GM19463 (cell line): ENCODE measurements around the gene TMA16.
"Not testable (repeated sequence)": the region's sequence is repeated elsewhere in the genome, so short reads cannot be mapped to it uniquely, and the experiment has no call there.

ENCODE experiments used
- ATAC-seq: cut with Tn5 transposase; IDR thresholded peaks from one replicate; pipeline ENCODE4 v1.9.1; 2021; ENCODE audit warnings: mild to moderate bottlenecking, moderate library complexity; ENCODE audit not compliant: unreplicated experiment

TMA16 gene

GRCh38 chr4:163494360-163495241, at the start of gene TMA16:
Gene TMA16, plus strand, starts transcription at chr4:163494690. Its CDS starts 112 bp downstream, at chr4:163494802.
- peak; percentile 79 for ATAC-seq

- not testable (repeated sequence) for ATAC-seq
These were observed 47.5 kb upstream of the TMA16 start for GRCh38 chr4:163447023-163447422.

GRCh38 chr4:163447481-163447880, 47.0 kb upstream of the TMA16 start:
- no peak for ATAC-seq

DNA sequence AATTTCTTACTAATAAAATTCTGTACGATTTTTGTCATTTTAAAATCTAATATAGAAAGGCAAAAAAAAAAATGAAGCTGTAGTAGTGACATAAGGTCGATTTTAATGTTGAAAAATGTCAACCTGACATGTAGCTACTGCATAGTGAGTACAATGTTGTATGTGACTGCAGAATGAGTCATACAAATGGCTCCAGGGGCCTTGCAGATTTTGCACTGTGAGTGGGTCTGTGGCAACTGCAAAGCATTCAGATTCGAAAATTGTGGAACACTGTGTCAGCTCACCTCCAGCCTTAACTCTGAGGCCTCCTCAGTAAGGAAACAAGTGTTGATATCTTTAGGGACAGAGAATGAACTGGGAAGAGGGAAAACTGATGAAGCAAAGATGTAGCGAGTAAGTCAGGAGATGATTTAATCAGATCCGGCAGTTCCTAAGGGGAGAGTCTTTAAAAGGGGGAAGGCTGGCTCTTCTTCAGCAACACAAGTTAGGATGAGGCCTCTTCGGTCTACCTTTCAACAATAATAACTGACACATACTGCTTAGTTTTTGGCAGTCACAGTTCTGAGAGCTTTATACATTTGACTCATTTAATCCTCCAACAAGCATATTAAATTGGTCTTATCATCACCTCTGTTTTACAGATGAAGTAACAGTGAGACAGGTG, 45.8 kb upstream of the TMA16 start:
- ATAC-seq, result no peak

DNA sequence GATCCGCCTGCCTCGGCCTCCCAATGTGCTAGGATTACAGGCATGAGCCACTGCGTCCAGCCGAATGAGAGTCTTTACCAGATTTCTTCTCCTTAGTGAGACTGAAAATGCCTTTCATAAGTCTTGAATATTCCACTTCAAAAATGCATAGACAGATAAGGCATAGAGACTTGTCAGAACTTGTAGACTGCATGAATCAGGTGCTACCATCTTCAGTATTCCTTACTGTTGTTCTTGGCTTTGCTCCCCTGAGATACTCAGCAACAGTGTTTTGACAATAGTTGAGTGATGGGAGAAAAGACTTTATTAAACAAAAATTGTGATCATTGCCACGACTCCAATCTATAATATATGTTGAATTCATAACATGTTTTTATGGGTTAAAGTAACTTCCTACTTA, 31.9 kb upstream of the TMA16 start:
- ATAC-seq, result no peak

GRCh38 chr4:163467082-163467770, 27.3 kb upstream of the TMA16 start:
- ATAC-seq, result no peak

- ATAC-seq, result no peak
These were observed 24.1 kb upstream of the TMA16 start for GRCh38 chr4:163470391-163470790.

DNA sequence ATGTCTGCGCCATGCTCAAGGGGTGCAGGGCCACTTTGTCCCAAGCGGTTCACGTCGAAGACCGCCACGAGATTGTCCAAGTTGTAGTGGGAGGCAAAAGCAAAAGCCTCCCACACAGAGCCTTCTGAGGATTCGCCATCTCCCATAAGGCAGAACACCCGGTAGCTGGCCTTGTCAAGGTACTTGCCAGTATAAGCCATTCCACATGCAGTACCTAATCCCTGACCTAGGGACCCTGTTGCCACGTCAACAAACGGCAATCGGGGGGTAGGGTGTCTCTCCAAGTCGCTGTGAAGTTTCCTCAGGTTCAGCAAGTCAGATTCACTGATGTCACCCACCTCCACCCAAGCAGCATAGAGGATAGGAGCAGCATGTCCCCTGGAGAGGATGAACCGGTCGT, 21.4 kb upstream of the TMA16 start:
- ATAC-seq, result no peak

GRCh38 chr4:163473576-163473975, 20.9 kb upstream of the TMA16 start, which contains the start of gene TKTL2:
Gene TKTL2, minus strand, starts transcription at chr4:163473754. Its CDS starts 20 bp downstream, at chr4:163473734.
- ATAC-seq, result no peak

DNA sequence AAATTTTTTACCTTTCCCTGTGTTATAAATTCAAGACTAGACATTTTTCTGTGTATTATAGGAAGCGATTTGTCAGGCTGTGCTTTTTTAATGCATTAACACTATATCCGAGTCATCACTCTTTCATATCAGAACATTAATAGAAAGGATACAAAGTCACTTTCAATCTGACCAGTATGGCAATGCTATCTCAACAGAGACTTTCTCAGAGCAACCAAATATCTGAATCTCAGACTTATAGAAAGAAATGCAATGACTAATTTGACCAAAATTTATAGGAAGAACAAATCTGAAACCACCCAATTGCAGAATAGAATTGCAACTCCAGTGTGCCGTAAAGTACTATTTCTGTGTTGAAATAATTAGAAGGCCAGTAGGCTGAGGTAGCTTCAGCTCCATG, 20.5 kb upstream of the TMA16 start:
- peak; percentile 40 for ATAC-seq

DNA sequence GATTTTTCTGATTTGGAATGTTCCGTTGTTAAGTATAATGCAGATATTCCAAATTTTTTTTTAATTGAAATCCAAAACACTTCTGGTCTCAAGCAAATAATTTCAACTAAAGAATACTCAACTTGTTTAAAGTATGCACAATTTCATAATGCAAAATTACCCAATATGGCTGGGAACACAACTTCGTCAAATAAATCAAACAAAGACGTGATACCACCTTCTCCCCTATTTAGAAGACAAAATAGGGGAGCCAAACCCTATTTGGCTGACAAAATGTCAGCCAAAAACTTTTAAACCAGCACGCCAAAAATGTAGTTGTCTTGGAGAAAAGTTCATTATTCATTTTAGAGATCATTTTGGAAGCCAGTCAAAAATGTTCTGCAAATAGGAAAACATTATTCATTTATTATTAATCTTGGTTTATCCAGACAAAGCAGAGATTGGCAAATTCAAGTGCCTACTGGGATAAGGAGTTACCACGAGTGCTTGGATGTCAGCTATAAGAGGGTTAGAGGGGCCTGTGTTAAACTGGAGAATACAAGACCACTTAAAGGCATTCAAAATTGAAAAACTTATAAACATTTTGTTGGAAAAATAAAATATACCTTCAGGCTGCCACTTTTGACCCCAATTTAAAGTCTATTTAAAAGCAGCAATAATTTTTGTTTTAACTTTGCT, 17.6 kb upstream of the TMA16 start:
- ATAC-seq, result no peak

DNA sequence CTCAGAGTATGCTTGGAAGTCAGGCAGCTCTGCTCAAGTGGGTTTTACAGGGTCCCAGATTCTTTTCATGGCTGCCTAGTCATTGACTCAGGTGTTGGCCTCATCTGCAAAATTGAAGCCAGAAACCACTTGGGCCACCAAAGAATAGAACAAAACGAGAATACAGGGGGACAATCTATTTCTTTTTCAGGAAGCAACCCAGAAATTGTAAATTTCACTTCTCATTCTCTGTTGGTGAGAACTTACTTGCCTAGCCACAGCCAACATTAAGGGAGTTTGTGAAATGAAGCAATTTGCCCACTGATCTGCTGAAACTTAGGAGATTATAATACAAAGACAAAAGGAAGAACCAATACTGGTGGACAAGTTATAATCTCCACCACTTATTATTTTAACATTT, 12.3 kb upstream of the TMA16 start:
- ATAC-seq, result peak; percentile 55

- ATAC-seq, result peak; percentile 52
These were observed 9.6 kb upstream of the TMA16 start for GRCh38 chr4:163484906-163485305.

DNA sequence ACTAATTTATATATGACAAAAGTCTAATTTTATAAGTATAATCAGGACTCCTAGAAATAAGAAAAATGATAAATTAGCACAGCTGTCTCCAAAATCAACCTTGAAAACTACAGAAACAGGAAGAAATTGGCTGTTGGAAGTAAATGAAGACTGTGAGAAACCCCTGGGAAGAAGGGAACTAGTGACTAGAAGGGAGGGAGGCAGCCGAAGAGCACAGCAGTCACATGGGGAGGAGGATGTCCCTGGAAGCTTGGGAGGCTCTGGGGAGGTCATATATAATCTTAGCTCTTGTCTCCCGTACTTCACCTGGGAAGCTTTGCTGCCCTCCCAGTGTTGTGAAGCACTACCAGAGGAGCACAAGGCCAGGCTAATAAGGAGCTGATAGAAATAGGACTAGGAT, 8.9 kb upstream of the TMA16 start:
- no peak for ATAC-seq

GRCh38 chr4:163486321-163486720, 8.2 kb upstream of the TMA16 start:
- no peak for ATAC-seq

- no peak for ATAC-seq
These were observed 4.6 kb upstream of the TMA16 start for GRCh38 chr4:163489929-163490328.

- no peak for ATAC-seq
These were observed 1.5 kb upstream of the TMA16 start for GRCh38 chr4:163492951-163493504.

DNA sequence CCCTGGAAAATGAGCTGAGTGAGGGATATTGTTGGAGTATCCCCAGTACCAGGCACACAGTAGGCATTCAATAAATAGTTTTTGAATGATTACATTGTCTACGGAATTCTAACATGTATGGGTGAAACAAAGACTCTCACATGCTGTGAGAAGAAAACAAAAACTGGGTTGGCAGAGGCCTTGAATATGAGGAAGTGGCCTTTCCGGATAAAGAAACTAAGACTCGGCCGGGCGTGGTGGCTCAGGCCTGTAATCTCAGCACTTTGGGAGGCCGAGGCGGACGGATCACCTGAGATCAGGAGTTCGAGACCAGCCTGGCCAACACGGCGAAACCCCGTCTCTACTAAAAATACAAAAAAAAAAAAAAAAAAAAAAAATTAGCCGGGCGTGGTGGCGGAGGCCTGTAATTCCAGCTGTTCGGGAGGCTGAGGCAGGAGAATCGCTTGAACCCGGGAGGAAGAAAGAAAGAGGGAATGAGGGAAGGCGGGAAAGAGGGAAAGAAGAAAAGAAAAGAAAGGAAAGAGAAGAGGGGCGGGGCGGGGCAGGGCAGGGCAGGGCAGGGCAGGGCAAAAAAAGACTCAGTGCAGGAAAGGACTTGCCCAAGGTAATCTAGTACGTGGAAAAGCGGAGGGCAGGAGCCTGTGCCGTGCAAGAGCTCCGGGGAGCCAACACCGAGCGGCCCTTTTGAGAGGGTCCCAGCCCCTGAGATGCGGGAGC, 689 bp upstream of the TMA16 start:
- ATAC-seq, result no peak

DNA sequence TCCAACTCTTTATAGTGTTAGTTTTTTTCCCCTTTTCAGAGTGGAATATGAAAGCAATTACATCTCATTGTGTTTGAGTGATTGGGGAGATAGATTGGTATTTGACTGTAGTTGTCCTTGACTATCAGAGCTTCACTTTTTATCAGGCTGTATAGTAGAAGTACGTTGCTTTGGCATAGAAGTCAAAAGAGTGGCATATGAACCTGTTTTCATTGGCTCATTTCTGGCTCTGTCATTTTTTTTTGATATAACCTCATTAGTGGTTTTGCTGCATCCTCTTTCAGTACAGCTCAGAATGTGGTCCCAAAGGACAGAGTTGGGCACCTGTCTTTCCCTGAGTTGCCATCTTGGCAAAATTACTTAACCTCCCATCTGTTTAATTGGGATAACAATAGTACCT, 1.4 kb downstream of the TMA16 start:
- peak; percentile 19 for ATAC-seq

DNA sequence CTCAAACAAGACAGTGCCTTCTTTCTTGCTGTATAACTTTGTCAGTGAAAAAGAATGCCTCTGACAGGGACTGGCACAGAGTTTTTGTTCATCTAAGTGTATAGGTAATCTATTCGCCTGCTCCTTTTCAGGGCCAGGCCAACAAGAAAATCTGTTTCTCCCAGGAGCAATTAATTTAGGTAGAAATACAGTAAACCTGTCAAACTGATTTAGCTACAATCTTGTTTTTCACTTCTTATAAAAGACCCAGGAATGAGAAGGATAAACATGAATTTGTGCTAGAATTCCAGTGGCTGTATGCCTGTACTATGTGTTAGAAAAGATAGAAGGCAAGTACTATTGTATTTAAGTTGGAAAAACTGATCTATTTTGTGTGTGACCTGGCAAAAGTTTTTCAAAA, 6.1 kb downstream of the TMA16 start:
- no peak for ATAC-seq
